Measurements from ENCODE around the gene MLLT6.

Gene MLLT6

GRCh38 chr17:38667787-38668122 lies 37.3 kb upstream of the MLLT6 start:
- Histone ChIP-seq H3K27me3 (peaks cover 4 to 68% of the 10 kb centered on the region in 2 donors), H3K27ac (no peak overlapping the region), H3K9me3 (no peaks in the 10 kb centered on the region), H3K4me1 (no peaks in the 10 kb centered on the region), H3K36me3 (no peaks in the 10 kb centered on the region), H3K4me3 (no peak overlapping the region)
- DNase-seq = no peak
- intact Hi-C loops (cut with DNase I; ENCODE audit: low total_unique reads) = loop anchor here (5.0 kb wide), 1 partner anchor 110 kb away; no protein-coding TSS in a partner anchor
- no peak for TF ChIP-seq CTCF (IDR thresholded peaks at IDR 0.05)

GRCh38 chr17:38669520-38669919 lies 35.6 kb upstream of the MLLT6 start:
- intact Hi-C loops (cut with DNase I; ENCODE audit: low total_unique reads) = loop anchor here (5.0 kb wide), 1 partner anchor 112 kb away; no protein-coding TSS in a partner anchor
- peaks cover 7 to 73% of the 10 kb centered on the region in 2 donors for H3K27me3 ChIP-seq

GRCh38 chr17:38671939-38672720 lies 32.9 kb upstream of the MLLT6 start:
- intact Hi-C loops (cut with DNase I; ENCODE audit: low total_unique reads) = no loop called here
- DNase-seq = no peak
- Histone ChIP-seq H3K36me3 (no peaks in the 10 kb centered on the region), H3K4me1 (peaks cover 0 to 31% (median 23%) of the 10 kb centered on the region in 4 donors), H3K4me3 (no peak overlapping the region), H3K27me3 (peaks cover 7 to 87% of the 10 kb centered on the region in 2 donors), H3K27ac (no peak overlapping the region), H3K9me3 (no peaks in the 10 kb centered on the region)
- no peak for TF ChIP-seq CTCF (IDR thresholded peaks at IDR 0.05)

More at GRCh38 chr17:38669520-38669919, 35.6 kb upstream of the MLLT6 start:
- Histone ChIP-seq H3K4me3 (no peak overlapping the region), H3K9me3 (no peaks in the 10 kb centered on the region), H3K36me3 (no peaks in the 10 kb centered on the region), H3K4me1 (peaks cover 0 to 15% (median 14%) of the 10 kb centered on the region in 4 donors), H3K27ac (no peak overlapping the region)
- no peak for TF ChIP-seq CTCF (IDR thresholded peaks at IDR 0.05)
- DNase-seq = no peak

- TF ChIP-seq CTCF (IDR thresholded peaks at IDR 0.05) = no peak
- Histone ChIP-seq H3K27ac (no peak overlapping the region), H3K4me3 (peak overlapping the region; percentile 51 to 62), H3K27me3 (peaks cover 7 to 84% of the 10 kb centered on the region in 2 donors), H3K36me3 (no peaks in the 10 kb centered on the region), H3K4me1 (peaks cover 0 to 33% (median 26%) of the 10 kb centered on the region in 4 donors), H3K9me3 (no peaks in the 10 kb centered on the region)
- intact Hi-C loops (cut with DNase I; ENCODE audit: low total_unique reads) = no loop called here
- no peak for DNase-seq
These were observed 32.0 kb upstream of the MLLT6 start for GRCh38 chr17:38672788-38673706.

- peaks cover 7 to 79% of the 10 kb centered on the region in 2 donors for H3K27me3 ChIP-seq
- no peak for TF ChIP-seq CTCF (IDR thresholded peaks at IDR 0.05)
- no peaks in the 10 kb centered on the region for H3K9me3 ChIP-seq
- DNase-seq = no peak
- H3K4me1 ChIP-seq = peaks cover 0 to 33% (median 26%) of the 10 kb centered on the region in 4 donors
- intact Hi-C loops (cut with DNase I; ENCODE audit: low total_unique reads) = no loop called here
- H3K27ac ChIP-seq = peak overlapping the region in 1 of 2 donors; percentile 41
- H3K36me3 ChIP-seq = no peaks in the 10 kb centered on the region
- H3K4me3 ChIP-seq = peak overlapping the region; percentile 51 to 62
These were observed 31.4 kb upstream of the MLLT6 start for GRCh38 chr17:38673707-38674013.

Measured in tibial artery (tissue), 4 donors.